ENCODE measurements around the gene LRRC8B. TPM values are rescaled to one million over a fixed set of nuclear protein-coding genes. Genes with fewer than 3 reads are reported as not detected.

Gene LRRC8B
- total and polyA plus RNA-seq, 2 experiments from 2014 or later, result 4.6 to 5.1 TPM

- DNase-seq (ENCODE audit: low spot score), result no peak
- Histone ChIP-seq H3K27ac (no peak overlapping the region), H3K79me2 (no peaks in the 10 kb centered on the region), H3K9me3 (ENCODE audit: low read depth) (no peaks in the 10 kb centered on the region), H3K4me3 (no peak overlapping the region), H3K27me3 (no peaks in the 10 kb centered on the region), H3K9me2 (replicated peaks; ENCODE audit: insufficient read depth) (no peaks in the 10 kb centered on the region), H3K4me2 (no peak overlapping the region), H2AFZ (no peak overlapping the region), H3K36me3 (replicated peaks; ENCODE audit: insufficient read depth, low read depth) (no peaks in the 10 kb centered on the region), H3K4me1 (ENCODE audit: insufficient read depth) (no peaks in the 10 kb centered on the region), H4K20me1 (ENCODE audit: insufficient read depth, poor library complexity, severe bottlenecking) (no peaks in the 10 kb centered on the region)
- 74% methylated on average over 1 of the region's 1 CpG for WGBS (ENCODE audit: low lambda C conversion rate, missing lambda C conversion rate)
- TF ChIP-seq EZH2 (IDR thresholded peaks at IDR 0.05; ENCODE audit: borderline replicate concordance) (no peak), CTCF (IDR thresholded peaks at IDR 0.05; ENCODE audit: poor library complexity) (no peak), EZH2phosphoT487 (IDR thresholded peaks at IDR 0.05; ENCODE audit: low read depth, severe bottlenecking, unreplicated experiment) (no peak)
Observed at GRCh38 chr1:89512996-89513720, 11.5 kb upstream of the LRRC8B start.

GRCh38 chr1:89516055-89516454 is 8.6 kb upstream of the LRRC8B start:
- 69% methylated on average over 4 of the region's 4 CpGs for WGBS (ENCODE audit: low lambda C conversion rate, missing lambda C conversion rate)
- no peak for TF ChIP-seq CTCF (IDR thresholded peaks at IDR 0.05; ENCODE audit: poor library complexity)
- no peak for TF ChIP-seq EZH2 (IDR thresholded peaks at IDR 0.05; ENCODE audit: borderline replicate concordance)
- TF ChIP-seq EZH2phosphoT487 (IDR thresholded peaks at IDR 0.05; ENCODE audit: low read depth, severe bottlenecking, unreplicated experiment), result no peak
- peak; percentile 12 for DNase-seq (ENCODE audit: low spot score)

GRCh38 chr1:89518221-89518631 is 6.4 kb upstream of the LRRC8B start:
- Histone ChIP-seq H3K4me2 (no peak overlapping the region), H3K9me2 (replicated peaks; ENCODE audit: insufficient read depth) (no peaks in the 10 kb centered on the region), H3K9me3 (ENCODE audit: low read depth) (no peaks in the 10 kb centered on the region), H3K4me3 (no peak overlapping the region), H3K36me3 (replicated peaks; ENCODE audit: insufficient read depth, low read depth) (no peaks in the 10 kb centered on the region), H2AFZ (no peak overlapping the region), H3K27me3 (peaks cover 5% of the 10 kb centered on the region), H4K20me1 (ENCODE audit: insufficient read depth, poor library complexity, severe bottlenecking) (no peaks in the 10 kb centered on the region), H3K27ac (no peak overlapping the region), H3K79me2 (no peaks in the 10 kb centered on the region), H3K4me1 (ENCODE audit: insufficient read depth) (no peaks in the 10 kb centered on the region)
- TF ChIP-seq EZH2 (IDR thresholded peaks at IDR 0.05; ENCODE audit: borderline replicate concordance) (no peak), CTCF (IDR thresholded peaks at IDR 0.05; ENCODE audit: poor library complexity) (no peak), EZH2phosphoT487 (IDR thresholded peaks at IDR 0.05; ENCODE audit: low read depth, severe bottlenecking, unreplicated experiment) (no peak)
- WGBS (ENCODE audit: low lambda C conversion rate, missing lambda C conversion rate), result 86% methylated on average over 3 of the region's 3 CpGs
- no peak for DNase-seq (ENCODE audit: low spot score)

More at GRCh38 chr1:89516055-89516454, 8.6 kb upstream of the LRRC8B start:
- H3K9me3 ChIP-seq (ENCODE audit: low read depth), result no peaks in the 10 kb centered on the region
- no peaks in the 10 kb centered on the region for H3K4me1 ChIP-seq (ENCODE audit: insufficient read depth)
- no peak overlapping the region for H3K4me3 ChIP-seq
- no peaks in the 10 kb centered on the region for H3K79me2 ChIP-seq
- H3K27ac ChIP-seq, result no peak overlapping the region
- no peaks in the 10 kb centered on the region for H4K20me1 ChIP-seq (ENCODE audit: insufficient read depth, poor library complexity, severe bottlenecking)
- H2AFZ ChIP-seq, result no peak overlapping the region
- H3K9me2 ChIP-seq (replicated peaks; ENCODE audit: insufficient read depth), result no peaks in the 10 kb centered on the region
- H3K4me2 ChIP-seq, result no peak overlapping the region
- no peaks in the 10 kb centered on the region for H3K27me3 ChIP-seq
- no peaks in the 10 kb centered on the region for H3K36me3 ChIP-seq (replicated peaks; ENCODE audit: insufficient read depth, low read depth)

Data from hepatocyte (in vitro differentiated cells).